Type B pancreatic cell (in vitro differentiated cells): ENCODE data around the gene CCDC158. TPM values are rescaled to one million over a fixed set of nuclear protein-coding genes. Genes with fewer than 3 reads are reported as not detected.

Source experiments
- DNase-seq: peaks from one replicate; pipeline ENCODE4 v3.0.0; 2021; ENCODE audit warnings: mixed read lengths; ENCODE audit not compliant: unreplicated experiment; ENCODE audit errors: extremely low spot score
- H3K27ac Mint-ChIP-seq: 2 replicates; pipeline ENCODE4 v1.8.0; 2021; ENCODE audit warnings: mild to moderate bottlenecking, mixed read lengths
- H3K27me3 Mint-ChIP-seq: 2 replicates; pipeline ENCODE4 v1.8.0; 2021; ENCODE audit warnings: mixed read lengths
- H3K36me3 Mint-ChIP-seq: 2 replicates; pipeline ENCODE4 v1.8.0; 2021; ENCODE audit warnings: mixed read lengths
- H3K4me1 Mint-ChIP-seq: one replicate; pipeline ENCODE4 v1.8.0; 2021; ENCODE audit warnings: mixed read lengths; ENCODE audit not compliant: unreplicated experiment
- H3K4me3 Mint-ChIP-seq: 2 replicates; pipeline ENCODE4 v1.8.0; 2021; ENCODE audit warnings: mild to moderate bottlenecking, mixed read lengths
- H3K9me3 Mint-ChIP-seq: 2 replicates; pipeline ENCODE4 v1.8.0; 2021; ENCODE audit warnings: mixed read lengths
- CTCF ChIP-seq: fragments of 200-600 bp; sonication (generic); conservative IDR thresholded peaks from 2 replicates; pipeline ENCODE4 v1.5.0; 2021; ENCODE audit warnings: antibody characterized with exemption, mild to moderate bottlenecking
- total RNA-seq: library from RNA; stranded (reverse); gene quantifications from 2 replicates; pipeline ENCODE4 v1.2.1, GENCODE V29; 2021; ENCODE audit warnings: low replicate concordance

CCDC158 gene
- total RNA-seq, 1 donor from 2014 or later: not detected

DNA sequence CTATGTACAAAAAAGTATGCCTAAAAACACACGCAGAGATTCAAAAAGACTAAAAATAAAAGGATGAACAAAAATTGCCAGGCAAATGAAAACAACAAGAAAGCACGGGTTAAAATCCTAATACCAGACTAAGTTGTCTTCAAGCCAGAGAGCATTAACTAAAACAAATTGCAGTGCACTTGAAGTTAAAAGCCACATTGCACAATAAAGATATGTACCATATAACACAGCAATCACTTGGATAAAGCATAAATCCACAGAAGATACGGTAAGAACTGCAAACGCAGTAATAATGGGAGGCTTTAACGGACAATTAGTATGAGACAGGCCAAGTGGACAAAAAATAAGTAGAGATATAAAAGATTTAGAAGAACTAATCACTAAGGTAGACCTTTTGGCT is 14.9 kb downstream of the CCDC158 start:
- H3K4me1 Mint-ChIP-seq: no peaks in the 10 kb centered on the region
- no peaks in the 10 kb centered on the region for H3K9me3 Mint-ChIP-seq
- H3K36me3 Mint-ChIP-seq: no peaks in the 10 kb centered on the region
- no peak overlapping the region for H3K4me3 Mint-ChIP-seq
- H3K27me3 Mint-ChIP-seq: peaks cover 14% of the 10 kb centered on the region
- H3K27ac Mint-ChIP-seq: no peak overlapping the region
- no peak for DNase-seq
- TF ChIP-seq CTCF: no peak

DNA sequence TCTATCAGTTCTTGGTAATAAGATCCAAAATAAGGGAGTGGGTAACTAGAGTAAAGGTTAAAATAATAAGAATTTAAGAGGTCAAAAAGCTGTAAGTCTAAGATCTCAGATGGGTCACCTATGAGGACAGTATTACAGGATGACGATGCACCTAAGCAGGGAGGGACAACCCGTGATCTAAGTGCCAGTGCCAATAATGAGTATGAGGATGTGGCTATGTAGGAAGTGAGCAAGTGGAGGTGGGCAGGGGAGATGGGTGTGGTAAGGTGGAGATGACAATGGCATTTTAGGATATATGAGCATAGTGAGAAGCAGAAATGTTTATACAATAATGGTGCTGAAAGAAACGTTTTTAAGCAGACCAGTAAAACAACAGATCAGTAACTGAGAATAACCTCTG is 19.3 kb downstream of the CCDC158 start:
- H3K27me3 Mint-ChIP-seq: peaks cover 9% of the 10 kb centered on the region
- H3K27ac Mint-ChIP-seq: no peak overlapping the region
- H3K4me1 Mint-ChIP-seq: no peaks in the 10 kb centered on the region
- no peaks in the 10 kb centered on the region for H3K36me3 Mint-ChIP-seq
- DNase-seq: no peak
- no peak for TF ChIP-seq CTCF
- no peak overlapping the region for H3K4me3 Mint-ChIP-seq
- H3K9me3 Mint-ChIP-seq: no peaks in the 10 kb centered on the region

DNA sequence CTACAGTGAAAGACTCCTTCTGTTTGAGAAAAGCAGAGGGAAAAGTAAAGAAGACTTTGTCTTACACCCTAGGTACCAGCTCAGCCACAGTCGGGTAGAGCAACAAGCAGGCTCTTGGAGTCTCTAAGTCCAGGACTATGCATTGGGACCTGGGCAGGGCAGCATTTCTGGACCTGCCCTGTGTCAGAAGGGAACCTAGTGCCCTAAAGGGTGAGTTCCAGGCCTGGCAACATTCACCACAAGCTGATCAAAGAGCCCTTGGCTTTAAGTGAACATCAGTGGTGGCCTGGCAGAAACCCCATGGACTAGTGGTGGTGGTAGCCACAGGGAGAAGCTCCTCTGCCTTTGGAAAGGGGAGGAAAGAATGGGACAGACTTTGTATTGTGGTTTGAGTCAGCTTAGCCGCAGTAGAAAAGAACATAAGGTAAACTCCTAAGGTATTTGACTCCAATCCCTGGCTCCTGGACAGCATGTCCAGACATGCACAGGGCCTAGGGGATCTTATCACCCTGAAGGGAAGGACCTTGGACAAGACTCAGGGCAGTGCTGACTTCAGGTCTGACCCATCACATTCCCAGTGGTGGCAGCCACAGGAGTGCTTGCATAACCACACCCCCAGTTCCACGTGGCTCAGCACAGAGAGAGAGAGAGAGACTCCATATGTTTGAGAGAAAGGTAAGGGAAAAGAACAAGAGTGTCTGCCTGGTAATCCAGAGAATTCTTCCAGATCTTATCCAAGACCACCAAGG is 32.6 kb downstream of the CCDC158 start:
- no peak for DNase-seq
- Mint-ChIP-seq H3K27ac (no peak overlapping the region), H3K36me3 (no peaks in the 10 kb centered on the region), H3K4me1 (peaks cover 2% of the 10 kb centered on the region), H3K4me3 (no peak overlapping the region), H3K9me3 (peaks cover 12% of the 10 kb centered on the region), H3K27me3 (no peaks in the 10 kb centered on the region)
- no peak for TF ChIP-seq CTCF

DNA sequence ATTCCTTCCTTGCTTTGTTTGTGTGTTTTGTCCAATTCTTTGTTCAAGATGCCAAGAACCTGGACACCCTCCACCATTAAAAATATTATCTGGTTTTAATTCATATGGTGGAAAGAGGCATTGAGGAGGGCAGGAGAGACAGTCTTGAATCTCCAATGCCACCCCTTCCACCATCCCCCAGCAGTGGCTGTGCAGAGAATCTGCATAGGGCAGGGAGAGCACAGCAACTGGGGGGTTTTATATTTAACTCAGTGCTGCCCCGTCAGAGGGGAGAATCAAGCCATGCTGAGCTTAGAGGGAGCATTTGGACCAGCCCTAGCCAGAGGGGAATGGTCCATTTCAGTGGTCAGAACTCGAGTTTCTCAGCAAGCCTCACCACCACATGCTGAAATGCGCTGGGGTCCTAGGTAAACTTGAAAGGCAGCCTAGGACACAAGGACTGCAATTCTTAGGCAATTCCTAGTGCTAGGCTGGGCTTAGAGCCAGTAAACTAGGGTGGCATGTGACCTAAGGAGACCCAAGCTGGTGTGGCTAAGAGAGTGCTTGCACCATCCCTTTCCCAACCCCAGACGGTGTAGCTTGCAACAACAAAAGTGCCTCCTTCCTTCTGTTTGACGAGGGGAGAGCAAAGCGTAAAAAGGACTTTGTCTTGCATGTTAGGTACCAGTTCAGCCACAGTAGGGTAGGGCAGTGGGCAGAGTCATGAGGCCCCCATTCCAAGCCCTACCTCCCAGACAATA is 34.2 kb downstream of the CCDC158 start:
- H3K4me1 Mint-ChIP-seq: peaks cover 6% of the 10 kb centered on the region
- H3K36me3 Mint-ChIP-seq: no peaks in the 10 kb centered on the region
- no peak overlapping the region for H3K27ac Mint-ChIP-seq
- TF ChIP-seq CTCF: no peak
- no peak for DNase-seq
- peaks cover 12% of the 10 kb centered on the region for H3K9me3 Mint-ChIP-seq
- H3K4me3 Mint-ChIP-seq: no peak overlapping the region
- no peaks in the 10 kb centered on the region for H3K27me3 Mint-ChIP-seq

DNA sequence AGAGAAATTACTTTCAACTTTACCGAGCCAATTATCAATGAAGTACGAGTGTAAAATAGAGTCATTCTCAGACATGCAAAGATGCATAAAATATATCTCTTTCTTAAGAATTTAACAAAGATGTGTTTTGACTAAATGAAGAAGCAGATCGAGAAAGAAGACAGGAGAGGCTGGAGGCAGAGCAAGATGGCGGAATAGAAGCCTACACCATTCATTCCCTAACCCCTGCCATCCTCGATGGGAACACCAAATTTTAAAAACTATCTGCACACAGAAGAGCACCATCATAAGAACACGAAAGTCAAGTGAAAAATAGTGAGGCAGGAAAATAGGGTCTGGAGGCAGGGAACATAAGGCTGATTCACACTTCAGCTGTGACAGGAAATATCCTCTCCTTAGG is 35.0 kb downstream of the CCDC158 start:
- Mint-ChIP-seq H3K4me1 (peaks cover 6% of the 10 kb centered on the region), H3K9me3 (peaks cover 12% of the 10 kb centered on the region), H3K27ac (no peak overlapping the region), H3K4me3 (no peak overlapping the region), H3K36me3 (no peaks in the 10 kb centered on the region), H3K27me3 (no peaks in the 10 kb centered on the region)
- DNase-seq: no peak
- no peak for TF ChIP-seq CTCF
